HG03045 (cell line): Measurements from ENCODE around the gene LRP1B.
"Not testable (repeated sequence)": the region's sequence is repeated elsewhere in the genome, so short reads cannot be mapped to it uniquely, and the experiment has no call there.

ENCODE experiments used
- ATAC-seq: cut with Tn5 transposase; IDR thresholded peaks from one replicate; pipeline ENCODE4 v1.9.1; 2021; ENCODE audit warnings: mild to moderate bottlenecking, moderate library complexity; ENCODE audit not compliant: unreplicated experiment

LRP1B gene

GRCh38 chr2:140669911-140670310 lies 1460.9 kb downstream of the LRP1B start:
- ATAC-seq: no peak

DNA sequence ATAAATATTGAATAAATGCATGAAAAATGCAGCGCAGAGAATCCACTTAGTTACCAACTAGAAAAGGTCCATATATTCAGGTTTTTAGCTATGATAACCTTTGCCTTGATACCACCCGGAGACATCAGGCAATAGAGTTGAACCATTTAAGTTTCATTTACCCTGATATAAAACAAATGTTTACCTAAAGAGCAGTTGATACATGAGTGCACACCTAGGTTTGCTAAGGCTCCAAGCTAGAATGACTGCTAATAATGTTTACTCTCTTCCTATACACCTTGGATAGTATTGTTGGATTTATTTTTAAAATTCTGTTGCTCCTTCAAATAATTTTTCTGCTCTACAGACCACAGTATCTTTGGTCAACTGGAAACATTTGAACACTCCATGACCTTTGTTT lies 1463.6 kb downstream of the LRP1B start:
- ATAC-seq: no peak

GRCh38 chr2:140662504-140662903 lies 1468.3 kb downstream of the LRP1B start:
- ATAC-seq: no peak

- ATAC-seq: no peak
These were observed 1471.8 kb downstream of the LRP1B start for GRCh38 chr2:140658760-140659692.

GRCh38 chr2:140657657-140658056 lies 1473.2 kb downstream of the LRP1B start:
- ATAC-seq: no peak

GRCh38 chr2:140654565-140654964 lies 1476.3 kb downstream of the LRP1B start:
- no peak for ATAC-seq

- no peak for ATAC-seq
These were observed 1480.0 kb downstream of the LRP1B start for GRCh38 chr2:140650825-140651224.

DNA sequence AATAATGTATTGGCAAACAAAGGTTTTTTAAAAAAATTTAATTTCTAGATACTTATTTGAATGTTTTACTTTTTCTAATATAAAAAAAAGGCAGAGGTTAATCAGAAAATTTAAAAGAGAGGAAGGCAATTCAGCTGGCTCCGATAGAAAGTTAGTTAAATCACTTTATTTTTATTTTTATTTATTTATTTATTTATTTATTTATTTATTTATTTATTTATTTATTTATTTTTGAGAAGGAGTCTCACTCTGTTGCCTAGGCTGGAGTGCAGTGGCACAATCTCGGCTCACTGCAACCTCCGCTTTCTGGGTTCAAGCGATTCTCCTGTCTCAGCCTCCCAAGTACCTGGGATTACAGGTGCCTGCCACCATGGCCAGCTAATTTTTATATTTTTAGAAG lies 1480.7 kb downstream of the LRP1B start:
- not testable (repeated sequence) for ATAC-seq

DNA sequence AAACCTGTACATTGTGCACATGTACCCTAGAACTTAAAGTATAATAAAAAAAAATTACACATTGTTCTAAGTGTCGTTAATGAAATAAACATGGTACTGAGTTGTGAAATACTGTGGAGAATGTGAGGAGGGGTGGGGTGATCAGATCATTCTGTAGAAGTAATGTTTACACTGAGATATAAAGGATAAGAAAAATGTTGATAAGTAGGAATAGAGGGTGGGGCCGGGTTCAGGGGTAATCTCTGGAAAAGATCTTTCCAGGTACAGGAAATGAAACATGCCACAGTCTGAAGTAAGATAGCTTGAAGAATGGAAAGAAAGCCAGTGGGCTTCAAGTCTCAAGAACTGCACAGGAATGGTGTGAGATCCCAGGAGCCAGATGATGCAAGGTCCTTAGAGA lies 1482.4 kb downstream of the LRP1B start:
- no peak for ATAC-seq

- no peak for ATAC-seq
These were observed 1487.0 kb downstream of the LRP1B start for GRCh38 chr2:140643761-140644187.

- ATAC-seq: no peak
These were observed 1489.7 kb downstream of the LRP1B start for GRCh38 chr2:140641163-140641562.

GRCh38 chr2:140639628-140640027 lies 1491.2 kb downstream of the LRP1B start:
- no peak for ATAC-seq

GRCh38 chr2:140630557-140630956 lies 1500.3 kb downstream of the LRP1B start:
- ATAC-seq: no peak

DNA sequence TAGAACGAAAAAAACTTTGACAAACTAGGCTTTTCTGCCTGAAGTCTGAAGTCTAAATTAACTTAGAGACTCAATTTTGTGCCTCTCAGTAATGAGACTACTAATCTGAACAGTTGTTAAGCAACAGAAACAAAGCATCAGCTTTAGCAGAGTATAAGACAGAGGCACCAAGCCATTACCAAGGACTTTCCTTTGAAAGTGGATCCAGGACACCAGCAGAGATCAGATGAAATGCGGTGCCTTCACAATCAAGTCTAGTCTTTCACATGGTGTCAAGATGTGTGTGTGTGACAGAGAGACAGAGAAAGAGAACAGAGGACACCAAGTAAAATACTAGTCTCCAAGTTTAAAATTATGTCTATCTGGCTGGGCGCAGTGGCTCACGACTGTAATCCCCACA lies 1502.9 kb downstream of the LRP1B start:
- no peak for ATAC-seq

GRCh38 chr2:140627136-140627535 lies 1503.7 kb downstream of the LRP1B start:
- ATAC-seq: no peak

DNA sequence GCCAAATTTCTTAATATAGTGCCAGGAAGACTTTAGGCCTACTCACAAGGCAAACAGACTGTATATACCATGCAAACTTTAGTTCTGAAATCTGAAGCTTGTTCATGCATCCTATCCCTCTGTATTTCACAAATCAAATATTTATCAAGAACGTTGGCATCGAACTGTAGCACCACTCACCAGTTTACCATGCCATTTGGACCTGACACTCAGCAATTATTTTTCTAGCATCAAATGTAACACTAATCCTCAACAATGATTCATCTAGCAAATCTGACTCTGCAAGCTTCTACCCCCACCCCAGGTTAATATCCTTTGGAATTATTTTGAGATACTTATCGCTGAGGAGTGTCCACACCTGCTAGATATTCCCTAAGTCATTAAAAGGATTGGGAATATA lies 1506.6 kb downstream of the LRP1B start:
- ATAC-seq: no peak

DNA sequence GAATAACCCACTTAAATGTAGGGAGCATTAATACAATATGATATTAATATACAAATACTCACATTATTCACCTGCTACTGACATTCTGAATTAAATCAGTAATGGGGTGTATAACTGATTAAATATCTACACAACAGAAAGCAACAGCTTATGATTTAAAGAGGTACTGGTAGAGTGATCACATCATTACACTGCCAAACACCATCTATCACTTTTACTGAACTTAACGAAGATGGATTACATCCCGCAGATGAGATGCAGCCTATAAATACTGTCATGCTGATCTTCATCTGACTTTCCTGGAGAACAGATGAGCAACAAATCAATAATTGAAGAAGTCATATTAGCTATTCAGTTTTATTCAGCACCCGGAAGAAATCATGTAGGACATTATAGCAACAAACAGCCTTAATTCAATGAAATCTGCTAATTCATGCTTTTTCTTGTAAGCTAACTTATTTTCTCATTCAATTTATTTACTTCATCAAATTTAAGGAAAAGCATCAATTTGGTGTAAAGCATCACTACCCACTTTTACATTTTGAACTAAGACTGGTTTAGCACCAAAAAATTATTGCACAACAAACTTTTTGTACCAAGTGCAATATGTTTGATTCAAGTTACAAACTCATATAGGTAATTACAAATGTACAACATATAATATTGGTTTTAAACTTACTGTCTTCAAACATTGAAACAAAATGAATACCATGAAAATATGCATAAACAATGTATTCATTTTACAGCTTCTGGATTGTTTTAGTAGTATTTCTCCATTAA lies 1509.0 kb downstream of the LRP1B start:
- ATAC-seq: no peak

DNA sequence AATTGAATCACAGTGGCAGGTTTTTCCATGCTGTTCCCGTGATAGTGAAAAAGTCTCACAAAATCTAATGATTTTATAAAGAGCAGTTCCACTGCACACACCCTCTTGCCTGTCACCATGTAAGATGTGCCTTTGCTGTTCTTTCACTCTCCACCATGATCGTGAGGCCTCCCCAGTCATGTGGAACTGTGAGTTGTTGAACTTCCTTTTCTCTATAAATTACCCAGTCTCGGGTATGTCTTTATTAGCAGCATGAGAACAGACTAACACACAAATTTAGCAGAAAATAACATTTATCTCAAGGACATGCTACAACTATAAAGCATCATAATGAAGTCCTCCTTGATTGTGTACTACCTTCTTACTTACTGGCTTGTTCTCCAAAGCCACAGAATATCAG lies 1526.0 kb downstream of the LRP1B start:
- no peak for ATAC-seq

GRCh38 chr2:140604096-140604495 lies 1526.7 kb downstream of the LRP1B start:
- ATAC-seq: no peak

DNA sequence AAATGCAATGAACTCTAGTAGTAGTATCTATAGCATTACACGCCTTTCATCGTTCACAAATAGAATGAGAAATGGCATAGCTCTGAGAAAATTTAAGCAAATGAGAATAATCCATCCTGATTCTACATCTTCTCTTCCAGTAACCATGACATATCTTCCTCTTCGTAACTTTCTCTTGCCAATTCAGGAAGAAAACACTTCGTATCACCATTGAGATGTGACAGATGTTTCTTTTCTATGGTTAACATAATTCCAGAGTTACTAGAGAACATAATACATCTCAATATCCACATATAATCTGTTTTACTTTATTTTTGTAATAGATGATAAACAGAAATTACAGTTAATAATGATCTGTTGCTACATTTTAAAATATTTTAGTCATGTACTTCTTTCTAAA lies 1527.4 kb downstream of the LRP1B start:
- ATAC-seq: no peak

- no peak for ATAC-seq
These were observed 1529.0 kb downstream of the LRP1B start for GRCh38 chr2:140601801-140602200.

- no peak for ATAC-seq
These were observed 1529.5 kb downstream of the LRP1B start for GRCh38 chr2:140601342-140601741.
